Epithelial cell of esophagus (primary cell): ENCODE measurements around the gene KIF6.

Source experiments
- DNase-seq: peaks from one replicate; pipeline ENCODE4 v3.0.0; 2010; ENCODE audit warnings: low read depth
- H3K4me3 ChIP-seq: 2 replicates; pipeline ENCODE4 v1.5.1; 2011; ENCODE audit warnings: mild to moderate bottlenecking, low read length, control low read depth
- CTCF ChIP-seq: IDR thresholded peaks from 2 replicates; pipeline ENCODE4 v1.5.1; 2011; ENCODE audit warnings: low read depth, mild to moderate bottlenecking, low read length, control low read depth, inconsistent platforms; ENCODE audit not compliant: insufficient read depth; ENCODE audit errors: missing control alignments

Gene KIF6

GRCh38 chr6:39357998-39358686 is 367.1 kb downstream of the KIF6 start:
- no peak overlapping the region for H3K4me3 ChIP-seq
- DNase-seq, result peak; percentile 52
- no peak for TF ChIP-seq CTCF

GRCh38 chr6:39353698-39354315 is 371.4 kb downstream of the KIF6 start:
- no peak for TF ChIP-seq CTCF
- H3K4me3 ChIP-seq, result no peak overlapping the region
- no peak for DNase-seq

GRCh38 chr6:39350723-39351505 is 374.3 kb downstream of the KIF6 start:
- no peak overlapping the region for H3K4me3 ChIP-seq
- no peak for TF ChIP-seq CTCF
- no peak for DNase-seq

GRCh38 chr6:39348740-39349139 is 376.5 kb downstream of the KIF6 start:
- no peak overlapping the region for H3K4me3 ChIP-seq
- DNase-seq, result no peak
- no peak for TF ChIP-seq CTCF

DNA sequence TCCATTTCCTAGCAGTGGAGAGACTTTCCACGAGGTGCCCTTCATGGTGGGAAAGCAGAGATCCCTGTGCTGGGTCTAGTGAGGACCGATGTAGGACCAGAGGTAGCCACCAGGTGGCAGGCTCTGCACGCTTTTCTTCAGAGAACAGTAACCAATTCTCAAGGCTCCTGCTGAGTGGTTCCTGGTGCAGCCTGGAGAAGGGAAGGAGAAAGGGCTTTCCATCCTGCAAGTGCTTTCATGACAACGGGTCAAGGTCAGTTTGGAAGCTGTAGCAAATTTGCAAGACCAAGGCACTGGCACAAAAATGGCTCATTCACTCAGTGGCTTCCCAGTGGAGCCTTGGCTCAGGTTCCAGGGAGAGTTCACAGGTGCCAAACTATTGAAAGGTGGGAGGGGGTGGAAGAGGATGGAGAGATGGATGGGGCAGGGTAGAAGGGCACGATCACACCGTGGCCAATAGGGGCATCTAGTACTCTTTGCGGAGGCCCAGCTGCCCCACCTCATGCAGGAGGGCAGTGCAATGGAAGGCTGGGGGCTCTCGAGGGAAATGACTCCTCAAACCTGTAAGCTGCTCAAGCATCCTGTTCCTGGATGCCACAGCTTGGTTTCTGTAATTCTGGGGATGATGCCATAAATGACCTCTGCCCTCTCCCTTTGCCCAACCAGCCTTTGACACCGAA is 377.2 kb downstream of the KIF6 start:
- H3K4me3 ChIP-seq, result no peak overlapping the region
- TF ChIP-seq CTCF, result peak; percentile 91
- DNase-seq, result peak; percentile 58

GRCh38 chr6:39347206-39347605 is 378.0 kb downstream of the KIF6 start:
- no peak for DNase-seq
- TF ChIP-seq CTCF, result no peak
- H3K4me3 ChIP-seq, result no peak overlapping the region
